CD4-positive, CD25-positive, alpha-beta regulatory T cell (primary cell): ENCODE data around the gene ZMAT3. TPM values are rescaled to one million over a fixed set of nuclear protein-coding genes. Genes with fewer than 3 reads are reported as not detected.
A peak's percentile ranks its signal among the peaks of the same experiment; 100 is the strongest.
"Not testable (repeated sequence)": the region's sequence is repeated elsewhere in the genome, so short reads cannot be mapped to it uniquely, and the experiment has no call there.

ENCODE experiments used
- ATAC-seq, 2 donors: fragments of 150-1000 bp; cut with Tn5 transposase; one replicate each; pipeline ENCODE4 v1.10.0; 2021; ENCODE audit warnings: low read depth in 2 of 2, moderate number of reproducible peaks in 2 of 2, moderate library complexity in 1 of 2
- DNase-seq, 3 donors: peaks; one replicate each; pipeline versions ENCODE4 v3.0.0 to v3.0.0-alpha.2; 2012 to 2022; ENCODE audit warnings: mixed read lengths in 1 of 3
- H3K27ac ChIP-seq: one replicate; pipeline ENCODE4 v1.7.0; 2013; ENCODE audit warnings: mild to moderate bottlenecking, low read length; ENCODE audit not compliant: insufficient read depth, poor library complexity, severe bottlenecking
- H3K27me3 ChIP-seq: one replicate; pipeline ENCODE4 v1.7.0; 2013; ENCODE audit warnings: low read length; ENCODE audit not compliant: control insufficient read depth, insufficient read depth
- H3K36me3 ChIP-seq: one replicate; pipeline ENCODE4 v1.7.0; 2013; ENCODE audit warnings: mild to moderate bottlenecking, low read length, moderate library complexity; ENCODE audit not compliant: control insufficient read depth, insufficient read depth
- H3K4me1 ChIP-seq: 2 replicates; pipeline ENCODE4 v1.7.0; 2013; ENCODE audit warnings: mild to moderate bottlenecking, low read length; ENCODE audit not compliant: insufficient read depth, control insufficient read depth, poor library complexity, severe bottlenecking
- H3K4me3 ChIP-seq: one replicate; pipeline ENCODE4 v1.7.0; 2013; ENCODE audit warnings: low read depth, mild to moderate bottlenecking, low read length, moderate library complexity
- H3K9me3 ChIP-seq, 2 experiments: 1 replicate in 1 of 2; 2 replicates in 1 of 2; pipeline ENCODE4 v1.7.0; 2013; ENCODE audit warnings: low read length in 2 of 2, mild to moderate bottlenecking in 1 of 2, moderate library complexity in 1 of 2; ENCODE audit not compliant: control insufficient read depth in 2 of 2
- H3K27ac Mint-ChIP-seq, 3 donors: one replicate each; pipeline ENCODE4 v1.8.0; 2020 to 2022; ENCODE audit warnings: mild to moderate bottlenecking in 3 of 3, mixed read lengths in 3 of 3, moderate library complexity in 2 of 3
- H3K27me3 Mint-ChIP-seq: one replicate; pipeline ENCODE4 v1.8.0; 2022; ENCODE audit warnings: mild to moderate bottlenecking, mixed read lengths
- H3K36me3 Mint-ChIP-seq: one replicate; pipeline ENCODE4 v1.8.0; 2020; ENCODE audit warnings: mixed read lengths
- H3K4me1 Mint-ChIP-seq, 4 donors: one replicate each; pipeline ENCODE4 v1.8.0; 2020 to 2022; ENCODE audit warnings: mixed read lengths in 4 of 4, mild to moderate bottlenecking in 1 of 4
- H3K4me3 Mint-ChIP-seq, 4 donors: one replicate each; pipeline ENCODE4 v1.8.0; 2020 to 2022; ENCODE audit warnings: mild to moderate bottlenecking in 4 of 4, mixed read lengths in 4 of 4, moderate library complexity in 3 of 4
- H3K9me3 Mint-ChIP-seq, 7 donors: one replicate each; pipeline ENCODE4 v1.8.0; 2020 to 2022; ENCODE audit warnings: mixed read lengths in 7 of 7, mild to moderate bottlenecking in 3 of 7, moderate library complexity in 2 of 7
- polyA plus RNA-seq, 4 donors: library from polyadenylated mRNA; unstranded; fragments of 300-500 nt; fragmentation: Illumina TruSeq; gene quantifications; one replicate each; pipeline ENCODE4 v1.2.3, GENCODE V29; 2021
- total RNA-seq: library from RNA; stranded (reverse); gene quantifications from one replicate; pipeline ENCODE4 v1.2.3, GENCODE V29; 2022

Gene ZMAT3
- total and polyA plus RNA-seq, 5 donors from 2014 or later: 10.1 to 18.1 (median 15.7) TPM

DNA sequence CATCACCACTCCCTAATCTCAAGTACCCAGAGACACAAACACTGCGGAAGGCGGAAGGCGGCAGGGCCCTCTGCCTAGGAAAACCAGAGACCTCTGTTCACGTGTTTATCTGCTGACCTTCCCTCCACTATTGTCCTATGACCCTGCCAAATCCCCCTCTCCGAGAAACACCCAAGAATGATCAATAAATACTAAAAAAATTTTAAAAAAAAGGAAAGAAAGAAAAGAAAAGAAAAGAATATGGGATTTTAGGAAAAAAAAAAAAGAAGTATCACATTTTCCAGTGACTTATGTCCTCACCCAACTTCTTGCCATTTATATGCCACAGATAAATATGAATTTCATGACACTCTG is 38.3 kb downstream of the ZMAT3 start:
- H3K27me3 Mint-ChIP-seq, H3K27ac Mint-ChIP-seq, H3K4me3 Mint-ChIP-seq: not testable (repeated sequence)

DNA sequence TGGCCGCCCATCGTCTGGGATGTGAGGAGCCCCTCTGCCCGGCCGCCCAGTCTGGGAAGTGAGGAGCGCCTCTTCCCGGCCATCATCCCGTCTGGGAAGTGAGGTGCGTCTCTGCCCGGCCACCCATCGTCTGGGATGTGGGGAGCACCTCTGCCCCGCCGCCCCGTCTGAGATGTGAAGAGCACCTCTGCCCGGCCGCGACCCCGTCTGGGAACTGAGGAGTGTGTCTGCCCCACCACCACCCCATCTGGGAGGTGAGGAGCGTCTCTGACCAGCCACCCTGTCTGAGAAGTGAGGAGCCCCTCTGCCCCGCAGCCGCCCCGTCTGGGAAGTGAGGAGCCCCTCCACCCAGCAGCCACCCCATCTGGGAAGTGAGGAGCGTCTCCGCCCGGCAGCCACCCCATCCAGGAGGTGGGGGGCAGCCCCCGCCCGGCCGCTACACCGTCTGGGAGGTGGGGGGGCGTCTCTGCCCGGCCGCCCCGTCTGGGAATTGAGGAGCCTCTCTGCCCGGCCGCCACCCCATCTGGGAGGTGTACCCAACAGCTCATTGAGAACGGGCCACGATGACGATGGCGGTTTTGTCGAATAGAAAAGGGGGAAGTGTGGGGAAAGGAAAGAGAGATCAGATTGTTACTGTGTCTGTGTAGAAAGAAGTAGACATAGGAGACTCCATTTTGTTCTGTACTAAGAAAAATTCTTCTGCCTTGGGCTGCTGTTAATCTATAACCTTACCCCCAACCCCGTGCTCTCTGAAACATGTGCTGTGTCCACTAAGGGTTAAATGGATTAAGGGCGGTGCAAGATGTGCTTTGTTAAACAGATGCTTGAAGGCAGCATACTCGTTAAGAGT is 38.9 kb downstream of the ZMAT3 start:
- not testable (repeated sequence) for H3K36me3 Mint-ChIP-seq, H3K27me3 Mint-ChIP-seq, ATAC-seq, DNase-seq, H3K36me3 ChIP-seq, H3K9me3 ChIP-seq, H3K9me3 Mint-ChIP-seq, H3K27ac ChIP-seq, H3K4me3 Mint-ChIP-seq, H3K4me1 ChIP-seq, H3K4me3 ChIP-seq, H3K27ac Mint-ChIP-seq, H3K27me3 ChIP-seq
- peaks cover 6 to 10% (median 9%) of the 10 kb centered on the region in 4 donors for H3K4me1 Mint-ChIP-seq

More for the DNA sequence above, 38.3 kb downstream of the ZMAT3 start:
- not testable (repeated sequence) for H3K27ac ChIP-seq, ATAC-seq, H3K4me3 ChIP-seq, H3K36me3 Mint-ChIP-seq, DNase-seq, H3K27me3 ChIP-seq, H3K36me3 ChIP-seq, H3K9me3 ChIP-seq, H3K9me3 Mint-ChIP-seq
- peaks cover 15% of the 10 kb centered on the region for H3K4me1 ChIP-seq
- H3K4me1 Mint-ChIP-seq: peaks cover 4 to 14% (median 12%) of the 10 kb centered on the region in 4 donors

DNA sequence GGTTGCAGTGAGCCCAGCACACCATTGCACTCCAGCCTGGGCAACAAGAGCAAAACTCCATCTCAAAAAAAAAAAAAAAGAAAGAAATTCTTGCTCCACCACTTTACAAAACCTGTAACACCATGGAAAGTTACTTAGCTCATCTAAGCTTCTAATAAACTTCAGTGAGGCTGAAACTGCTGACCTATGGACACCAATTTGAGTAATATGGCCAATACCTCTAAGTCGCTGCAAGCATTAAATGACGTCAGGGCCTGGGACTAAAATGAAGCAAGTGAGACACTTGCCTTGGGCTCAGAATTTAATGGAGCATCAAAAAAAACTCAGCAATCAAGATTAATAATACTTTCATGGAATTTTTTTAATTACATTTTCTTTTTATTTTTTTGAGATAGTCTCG is 42.5 kb downstream of the ZMAT3 start:
- no peaks in the 10 kb centered on the region for H3K9me3 ChIP-seq
- H3K27me3 Mint-ChIP-seq: no peaks in the 10 kb centered on the region
- DNase-seq: no peak
- H3K4me1 Mint-ChIP-seq: peaks cover 0 to 14% (median 4%) of the 10 kb centered on the region in 4 donors
- no peaks in the 10 kb centered on the region for H3K27me3 ChIP-seq
- peaks cover 21% of the 10 kb centered on the region for H3K36me3 ChIP-seq
- H3K9me3 Mint-ChIP-seq: no peaks in the 10 kb centered on the region
- no peak for ATAC-seq
- no peak overlapping the region for H3K27ac ChIP-seq
- H3K4me1 ChIP-seq: no peaks in the 10 kb centered on the region
- H3K27ac Mint-ChIP-seq: peak overlapping the region in 1 of 3 donors; percentile 20
- H3K4me3 Mint-ChIP-seq: no peak overlapping the region
- no peak overlapping the region for H3K4me3 ChIP-seq
- H3K36me3 Mint-ChIP-seq: peaks cover 16% of the 10 kb centered on the region

DNA sequence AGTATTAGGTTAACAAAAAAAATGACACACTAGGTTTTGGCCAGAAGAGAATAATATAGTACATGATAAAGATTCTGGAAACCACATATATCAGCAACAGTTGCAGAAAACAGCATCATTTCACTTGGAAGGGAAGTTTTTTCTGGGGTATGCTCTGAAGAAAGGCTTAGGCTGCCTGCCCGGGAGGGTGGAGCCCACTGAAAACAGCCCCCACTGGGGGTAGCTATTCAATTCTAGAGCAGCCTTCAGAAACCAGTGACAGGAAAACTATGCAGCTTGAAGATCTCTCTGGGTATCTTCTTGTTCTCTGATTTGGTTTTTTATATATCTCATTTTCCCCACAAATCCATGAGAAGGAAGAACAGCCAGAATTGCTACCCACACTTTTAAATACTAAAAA is 43.2 kb downstream of the ZMAT3 start:
- peak overlapping the region in 2 of 3 donors; percentile 20 to 52 for H3K27ac Mint-ChIP-seq
- no peak overlapping the region for H3K4me3 Mint-ChIP-seq
- ATAC-seq: no peak
- H3K4me3 ChIP-seq: no peak overlapping the region
- peaks cover 21% of the 10 kb centered on the region for H3K36me3 ChIP-seq
- H3K9me3 Mint-ChIP-seq: no peaks in the 10 kb centered on the region
- no peaks in the 10 kb centered on the region for H3K27me3 ChIP-seq
- peaks cover 0 to 14% (median 4%) of the 10 kb centered on the region in 4 donors for H3K4me1 Mint-ChIP-seq
- H3K4me1 ChIP-seq: no peaks in the 10 kb centered on the region
- H3K27me3 Mint-ChIP-seq: no peaks in the 10 kb centered on the region
- no peak overlapping the region for H3K27ac ChIP-seq
- H3K36me3 Mint-ChIP-seq: peaks cover 19% of the 10 kb centered on the region
- H3K9me3 ChIP-seq: no peaks in the 10 kb centered on the region
- no peak for DNase-seq

DNA sequence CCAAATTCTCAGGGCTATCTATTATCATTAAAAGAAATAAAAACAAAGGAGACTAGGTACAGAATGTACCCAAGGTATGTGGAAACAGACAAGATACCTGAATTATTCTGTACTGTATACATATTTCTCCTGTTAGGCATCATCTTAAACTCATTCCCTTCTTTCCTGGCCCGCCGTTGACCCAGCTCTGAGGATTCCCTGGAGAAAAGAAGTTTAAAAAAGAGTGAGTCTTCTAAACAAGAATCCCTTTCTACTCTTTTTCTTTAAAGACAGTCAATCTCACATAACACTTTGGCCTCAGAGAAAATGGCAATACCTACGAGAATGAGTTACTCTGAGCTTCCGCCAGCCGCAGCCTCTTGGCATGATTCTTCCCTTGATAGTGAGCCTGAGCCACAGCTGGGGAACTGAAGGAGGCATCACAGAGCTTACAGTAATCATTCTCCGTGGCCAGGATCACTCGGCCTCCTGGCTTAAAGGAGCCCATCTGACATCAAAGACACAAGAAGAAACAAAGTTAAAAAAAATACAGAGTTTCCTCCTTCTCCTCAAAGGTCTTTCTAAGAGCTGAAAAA is 44.2 kb downstream of the ZMAT3 start:
- DNase-seq (no peak), ATAC-seq (no peak)
- no peak overlapping the region for H3K4me3 Mint-ChIP-seq
- peaks cover 21% of the 10 kb centered on the region for H3K36me3 ChIP-seq
- H3K4me1 Mint-ChIP-seq: peaks cover 0 to 14% (median 4%) of the 10 kb centered on the region in 4 donors
- H3K27me3 ChIP-seq: no peaks in the 10 kb centered on the region
- H3K27ac ChIP-seq: no peak overlapping the region
- H3K27me3 Mint-ChIP-seq: no peaks in the 10 kb centered on the region
- H3K9me3 Mint-ChIP-seq: no peaks in the 10 kb centered on the region
- H3K9me3 ChIP-seq: no peaks in the 10 kb centered on the region
- no peaks in the 10 kb centered on the region for H3K4me1 ChIP-seq
- H3K4me3 ChIP-seq: no peak overlapping the region
- peaks cover 19% of the 10 kb centered on the region for H3K36me3 Mint-ChIP-seq
- H3K27ac Mint-ChIP-seq: peak overlapping the region; percentile 6 to 38 (median 16)

DNA sequence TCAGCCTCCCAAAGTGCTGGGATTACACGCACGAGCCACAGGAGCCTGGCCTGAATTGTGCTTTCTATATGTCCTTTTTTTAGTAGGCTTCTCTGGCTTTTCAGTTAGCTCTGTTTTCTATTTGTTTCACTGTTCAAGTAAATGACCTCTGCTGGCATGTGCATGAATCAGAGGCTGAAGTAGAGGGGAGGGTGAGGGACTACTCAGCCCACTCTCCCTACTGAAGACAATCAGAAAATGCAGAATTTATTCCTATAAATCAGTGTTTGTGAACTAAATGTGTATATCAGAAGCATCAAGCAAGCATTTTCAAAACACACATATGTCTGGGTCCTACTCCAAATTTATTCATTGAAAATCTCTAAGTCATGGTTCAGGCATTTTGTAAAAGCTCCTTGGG is 45.0 kb downstream of the ZMAT3 start:
- Mint-ChIP-seq H3K4me3 (no peak overlapping the region), H3K4me1 (peaks cover under 1 to 16% (median 4%) of the 10 kb centered on the region in 4 donors), H3K9me3 (no peaks in the 10 kb centered on the region), H3K27me3 (no peaks in the 10 kb centered on the region), H3K36me3 (peaks cover 19% of the 10 kb centered on the region), H3K27ac (peak overlapping the region in 1 of 3 donors; percentile 65)
- peaks cover 21% of the 10 kb centered on the region for H3K36me3 ChIP-seq
- ATAC-seq: no peak
- no peaks in the 10 kb centered on the region for H3K27me3 ChIP-seq
- DNase-seq: no peak
- no peak overlapping the region for H3K27ac ChIP-seq
- no peaks in the 10 kb centered on the region for H3K9me3 ChIP-seq
- H3K4me1 ChIP-seq: no peaks in the 10 kb centered on the region
- no peak overlapping the region for H3K4me3 ChIP-seq

DNA sequence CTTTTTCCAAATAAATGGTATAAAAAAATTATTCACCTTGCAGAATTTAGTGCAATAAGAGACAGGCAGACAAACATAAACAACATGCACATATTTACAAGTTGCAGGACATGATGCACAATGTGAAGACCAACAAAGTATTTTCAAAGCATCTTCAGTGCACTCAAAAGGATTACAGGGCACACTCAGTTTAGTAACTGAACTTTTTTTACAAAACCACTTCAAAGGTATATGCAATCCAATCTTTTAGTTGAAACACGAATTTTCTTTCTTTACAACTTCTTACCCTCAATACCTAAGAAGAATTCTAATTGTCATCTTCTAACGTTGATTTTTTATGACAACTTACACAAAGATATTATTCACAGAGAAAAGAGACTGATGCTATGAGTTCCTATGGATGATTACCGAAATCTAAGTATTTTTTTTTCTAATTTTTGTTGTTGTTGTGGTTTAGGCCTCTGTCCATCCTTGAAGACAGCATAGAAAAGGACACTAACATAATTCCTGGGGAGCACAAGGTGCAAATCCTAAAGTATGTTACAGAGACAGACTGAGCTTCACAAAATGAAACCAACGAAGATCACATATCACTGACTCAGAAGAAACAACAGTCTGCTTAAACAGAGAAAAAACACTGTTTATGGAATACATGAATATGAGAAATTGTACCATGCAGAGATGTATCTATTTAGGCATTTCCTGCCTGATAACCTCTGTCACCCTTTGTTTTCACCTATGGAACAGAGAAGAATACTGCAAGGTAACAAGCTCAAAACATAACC is 50.3 kb downstream of the ZMAT3 start:
- Mint-ChIP-seq H3K27me3 (no peaks in the 10 kb centered on the region), H3K9me3 (no peaks in the 10 kb centered on the region), H3K4me3 (no peak overlapping the region), H3K4me1 (peaks cover 14 to 26% (median 22%) of the 10 kb centered on the region in 4 donors), H3K27ac (peak overlapping the region; percentile 1 to 5 (median 3)), H3K36me3 (peaks cover 15% of the 10 kb centered on the region)
- peaks cover 10% of the 10 kb centered on the region for H3K36me3 ChIP-seq
- no peak overlapping the region for H3K4me3 ChIP-seq
- DNase-seq (no peak), ATAC-seq (no peak)
- H3K9me3 ChIP-seq: no peaks in the 10 kb centered on the region
- H3K27me3 ChIP-seq: no peaks in the 10 kb centered on the region
- peaks cover 5% of the 10 kb centered on the region for H3K4me1 ChIP-seq
- no peak overlapping the region for H3K27ac ChIP-seq
